HG03060 (cell line): Measurements from ENCODE around the gene ITPR2.

ENCODE experiments used
- ATAC-seq: cut with Tn5 transposase; IDR thresholded peaks from one replicate; pipeline ENCODE4 v1.9.1; 2021; ENCODE audit warnings: low read depth, moderate number of reproducible peaks; ENCODE audit not compliant: unreplicated experiment

Gene ITPR2

GRCh38 chr12:26374934-26375680 lies 457.9 kb downstream of the ITPR2 start:
- ATAC-seq, result no peak

- no peak for ATAC-seq
These were observed 459.1 kb downstream of the ITPR2 start for GRCh38 chr12:26373606-26374495.

- ATAC-seq, result no peak
These were observed 460.1 kb downstream of the ITPR2 start for GRCh38 chr12:26372866-26373265.

- no peak for ATAC-seq
These were observed 462.9 kb downstream of the ITPR2 start for GRCh38 chr12:26370098-26370497.

- ATAC-seq, result no peak
These were observed 463.4 kb downstream of the ITPR2 start for GRCh38 chr12:26369588-26369987.

- no peak for ATAC-seq
These were observed 464.8 kb downstream of the ITPR2 start for GRCh38 chr12:26367991-26368730.

- no peak for ATAC-seq
These were observed 471.0 kb downstream of the ITPR2 start for GRCh38 chr12:26361964-26362363.

GRCh38 chr12:26360062-26360461 lies 472.9 kb downstream of the ITPR2 start:
- no peak for ATAC-seq

GRCh38 chr12:26359576-26359975 lies 473.4 kb downstream of the ITPR2 start:
- ATAC-seq, result no peak

GRCh38 chr12:26358651-26359050 lies 474.3 kb downstream of the ITPR2 start:
- ATAC-seq, result no peak

- no peak for ATAC-seq
These were observed 485.7 kb downstream of the ITPR2 start for GRCh38 chr12:26347300-26347699.

- no peak for ATAC-seq
These were observed 486.3 kb downstream of the ITPR2 start for GRCh38 chr12:26346736-26347135.

- ATAC-seq, result no peak
These were observed 487.5 kb downstream of the ITPR2 start for GRCh38 chr12:26345471-26346003.

GRCh38 chr12:26341491-26341890 lies 491.5 kb downstream of the ITPR2 start:
- no peak for ATAC-seq

GRCh38 chr12:26340649-26341048 lies 492.3 kb downstream of the ITPR2 start:
- no peak for ATAC-seq

GRCh38 chr12:26339976-26340375 lies 493.0 kb downstream of the ITPR2 start:
- no peak for ATAC-seq

- ATAC-seq, result no peak
These were observed 494.1 kb downstream of the ITPR2 start for GRCh38 chr12:26338586-26339572.

GRCh38 chr12:26335651-26336050 lies 497.3 kb downstream of the ITPR2 start:
- ATAC-seq, result no peak

GRCh38 chr12:26334621-26335124 lies 498.3 kb downstream of the ITPR2 start:
- ATAC-seq, result no peak
